GM12892 (cell line): ENCODE data around the gene LEMD2.

ENCODE experiments used
- DNase-seq: peaks from one replicate; pipeline ENCODE4 v3.0.0; 2011; ENCODE audit not compliant: insufficient read length
- FAIRE-seq: peaks from 2 replicates; lab custom pipeline; 2011; peaks lifted over from hg19 to GRCh38; lab: Jason Lieb, UNC
- POLR2A ChIP-seq: IDR thresholded peaks from 2 replicates; pipeline ENCODE4 v1.6.1; 2011; ENCODE audit warnings: low read depth, low read length, control low read depth
- POLR2AphosphoS5 ChIP-seq: IDR thresholded peaks from 2 replicates; pipeline ENCODE4 v1.6.1; 2011; ENCODE audit warnings: low read depth, low read length, control low read depth
- TAF1 ChIP-seq: IDR thresholded peaks from 2 replicates; pipeline ENCODE4 v1.6.1; 2011; ENCODE audit warnings: low read depth, mild to moderate bottlenecking, control low read depth, low read length, borderline replicate concordance

LEMD2 gene

DNA sequence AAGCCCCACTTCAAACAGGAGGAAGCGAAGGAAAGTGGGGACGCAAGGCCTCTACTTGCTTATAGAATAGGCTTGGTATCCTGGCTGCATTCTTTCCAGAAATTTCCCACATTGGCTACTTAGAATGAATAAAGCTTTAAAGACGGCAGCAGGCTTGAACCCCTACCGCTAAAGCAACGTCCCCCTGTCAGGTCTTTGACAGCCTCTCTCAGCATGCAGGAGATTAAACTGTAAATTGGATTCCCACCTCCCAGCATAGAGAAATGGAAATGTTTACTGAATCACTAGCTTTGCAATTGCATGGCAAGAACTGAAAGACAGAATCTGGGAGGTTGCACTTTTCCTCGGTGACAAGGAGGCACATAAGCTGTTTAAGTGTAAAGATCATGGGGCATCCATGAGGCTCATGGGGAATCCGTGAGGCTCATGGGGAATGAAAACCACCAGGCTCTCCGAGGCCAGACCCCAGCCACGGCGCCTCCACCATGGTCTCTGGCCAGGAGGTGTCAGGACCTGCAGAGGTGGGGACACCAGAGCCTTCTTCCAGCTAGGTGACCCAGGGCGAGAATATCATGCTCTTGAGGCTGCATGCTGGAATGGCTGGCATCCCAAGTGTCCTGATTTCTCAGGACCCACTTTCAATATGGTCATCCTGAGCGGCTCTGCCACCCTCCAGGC lies 10.3 kb downstream of the LEMD2 start:
- FAIRE-seq = no peak
- TF ChIP-seq POLR2A = no peak
- TF ChIP-seq POLR2AphosphoS5 = no peak
- no peak for TF ChIP-seq TAF1
- DNase-seq = no peak

DNA sequence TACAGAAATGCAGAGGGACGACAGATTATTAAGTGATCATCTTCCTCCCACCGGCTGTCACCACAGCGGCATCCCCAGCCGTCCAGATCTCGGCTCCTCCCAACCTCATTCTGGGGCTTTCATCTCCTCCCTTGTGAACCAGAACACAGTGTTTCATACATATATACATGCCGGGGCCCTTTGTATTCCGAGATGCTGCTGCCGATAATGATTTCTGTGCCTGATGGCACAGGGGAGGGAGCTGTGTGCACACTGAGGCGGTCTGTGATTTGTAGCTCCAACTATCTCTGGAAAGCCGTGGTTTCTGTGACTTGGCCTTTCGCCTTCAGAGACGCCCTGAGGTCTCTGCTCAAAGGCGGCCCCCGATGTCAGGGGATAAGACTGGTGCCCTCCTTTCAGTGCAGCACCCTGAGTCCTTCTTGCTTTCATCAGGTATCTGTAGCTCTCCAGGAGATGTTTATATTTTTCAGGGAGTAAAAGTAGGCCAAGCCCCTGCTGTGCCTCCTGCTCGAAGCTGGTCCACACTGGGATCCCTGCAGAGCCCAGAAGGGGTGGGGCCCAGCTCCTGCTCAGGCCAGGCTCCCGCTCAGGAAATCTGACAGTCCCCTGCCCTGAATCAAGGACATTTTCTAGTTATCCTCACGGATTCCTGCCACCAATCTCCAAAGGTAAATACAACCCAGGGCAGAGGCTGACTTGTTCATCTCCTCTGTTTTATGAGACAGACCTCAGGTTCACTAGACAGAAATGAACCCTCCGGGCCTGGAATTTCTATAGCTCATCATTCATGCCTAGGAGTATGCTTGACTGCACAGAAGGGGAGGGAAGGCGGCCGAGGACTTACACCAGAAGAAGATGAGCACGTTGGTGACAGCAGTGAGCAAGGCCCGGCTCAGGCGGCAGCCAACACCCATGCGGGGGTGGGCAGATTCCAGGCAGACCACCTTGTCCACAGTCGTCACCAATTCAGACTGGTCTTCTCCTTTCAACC lies 11.2 kb downstream of the LEMD2 start:
- FAIRE-seq (no peak), DNase-seq (no peak)
- TF ChIP-seq POLR2A (no peak), TAF1 (no peak), POLR2AphosphoS5 (no peak)

DNA sequence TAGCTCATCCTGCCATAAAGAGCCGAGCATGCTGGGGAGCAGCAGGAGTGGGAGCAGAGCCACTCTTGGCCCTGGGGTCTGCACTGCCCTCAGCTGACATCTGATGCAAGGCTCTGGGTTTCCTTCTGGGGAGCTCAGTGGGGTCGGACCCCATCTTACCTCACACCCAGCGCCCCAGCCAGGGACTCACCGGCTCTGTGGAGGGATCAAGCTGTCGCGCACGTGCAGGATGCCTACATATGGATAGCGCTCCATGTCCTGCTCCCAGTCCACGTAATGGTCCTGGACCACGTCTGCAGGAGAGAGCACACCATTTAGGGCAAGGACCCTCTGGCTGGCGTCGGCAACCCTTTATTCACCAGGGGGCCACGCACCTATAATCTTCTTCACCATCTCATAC lies 12.2 kb downstream of the LEMD2 start:
- TF ChIP-seq POLR2AphosphoS5 = no peak
- no peak for TF ChIP-seq TAF1
- no peak for TF ChIP-seq POLR2A
- no peak for DNase-seq
- FAIRE-seq = no peak

DNA sequence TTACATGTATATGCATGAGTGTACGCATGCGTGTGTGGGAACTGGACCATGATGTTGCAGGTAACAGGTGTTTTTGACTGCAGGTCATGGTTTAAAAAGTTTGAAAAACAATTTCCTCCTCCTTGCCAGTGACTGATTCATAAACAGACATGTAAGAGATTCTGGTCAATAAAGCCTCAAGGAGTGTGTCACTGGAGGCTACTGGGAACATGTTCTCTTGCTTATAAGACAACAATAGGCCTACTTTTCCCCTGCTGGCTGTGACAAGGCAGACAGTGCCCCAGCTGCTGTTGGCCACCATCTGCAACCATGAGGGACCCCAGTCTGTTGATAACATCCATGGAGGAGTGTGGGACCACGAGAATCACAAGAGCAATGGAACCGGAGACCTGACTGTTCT lies 12.7 kb downstream of the LEMD2 start:
- TF ChIP-seq POLR2AphosphoS5 = no peak
- no peak for TF ChIP-seq POLR2A
- TF ChIP-seq TAF1 = no peak
- FAIRE-seq = no peak
- no peak for DNase-seq

DNA sequence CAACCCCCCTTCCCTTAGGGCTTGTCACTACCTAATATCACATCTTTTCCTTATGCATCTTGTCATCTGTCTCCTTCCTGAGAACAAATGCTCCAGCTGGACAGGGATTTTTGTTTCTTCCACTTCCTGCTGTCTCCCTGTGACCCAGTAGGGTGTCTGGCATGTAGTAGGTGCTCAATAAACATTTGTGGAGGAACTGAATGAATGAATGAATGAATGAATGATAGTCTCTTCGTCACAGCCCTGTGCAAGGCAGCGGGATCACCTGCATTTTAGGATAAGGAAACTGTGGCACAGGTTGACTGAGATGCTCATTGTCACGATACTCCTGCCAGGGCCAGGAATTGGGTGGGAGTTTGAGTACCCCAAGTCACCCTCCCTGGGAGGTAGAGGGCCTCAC lies 14.2 kb downstream of the LEMD2 start:
- FAIRE-seq (no peak), DNase-seq (no peak)
- TF ChIP-seq POLR2A (no peak), POLR2AphosphoS5 (no peak), TAF1 (no peak)

DNA sequence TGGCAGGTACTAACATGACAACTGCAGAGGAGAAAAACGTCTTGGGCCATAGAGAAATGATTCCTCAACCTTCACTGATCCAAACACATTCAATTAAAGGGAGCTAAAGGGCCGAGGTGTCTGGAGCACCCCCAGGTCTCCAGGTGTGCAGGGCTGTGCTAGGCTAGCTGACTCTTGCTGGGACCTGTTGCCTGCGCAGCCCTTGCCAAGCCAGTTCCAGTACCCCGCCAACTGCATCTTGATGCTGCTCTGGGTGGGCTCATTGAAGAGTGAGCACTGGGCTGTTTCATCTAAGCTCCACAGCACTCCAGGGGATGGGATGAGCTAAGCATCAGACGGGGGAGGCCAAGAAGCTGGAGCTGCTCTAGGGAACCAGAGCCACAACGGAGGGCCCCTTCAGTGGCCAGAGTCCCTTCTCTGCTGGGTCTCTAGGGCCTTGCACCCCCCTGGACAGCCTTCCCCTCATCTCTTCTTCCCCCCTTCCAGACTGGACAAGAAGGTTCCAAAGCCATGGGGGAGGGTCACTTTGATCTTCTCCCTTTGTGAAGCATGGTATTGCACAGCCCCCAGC lies 15.9 kb downstream of the LEMD2 start:
- FAIRE-seq (no peak), DNase-seq (no peak)
- no peak for TF ChIP-seq POLR2A

DNA sequence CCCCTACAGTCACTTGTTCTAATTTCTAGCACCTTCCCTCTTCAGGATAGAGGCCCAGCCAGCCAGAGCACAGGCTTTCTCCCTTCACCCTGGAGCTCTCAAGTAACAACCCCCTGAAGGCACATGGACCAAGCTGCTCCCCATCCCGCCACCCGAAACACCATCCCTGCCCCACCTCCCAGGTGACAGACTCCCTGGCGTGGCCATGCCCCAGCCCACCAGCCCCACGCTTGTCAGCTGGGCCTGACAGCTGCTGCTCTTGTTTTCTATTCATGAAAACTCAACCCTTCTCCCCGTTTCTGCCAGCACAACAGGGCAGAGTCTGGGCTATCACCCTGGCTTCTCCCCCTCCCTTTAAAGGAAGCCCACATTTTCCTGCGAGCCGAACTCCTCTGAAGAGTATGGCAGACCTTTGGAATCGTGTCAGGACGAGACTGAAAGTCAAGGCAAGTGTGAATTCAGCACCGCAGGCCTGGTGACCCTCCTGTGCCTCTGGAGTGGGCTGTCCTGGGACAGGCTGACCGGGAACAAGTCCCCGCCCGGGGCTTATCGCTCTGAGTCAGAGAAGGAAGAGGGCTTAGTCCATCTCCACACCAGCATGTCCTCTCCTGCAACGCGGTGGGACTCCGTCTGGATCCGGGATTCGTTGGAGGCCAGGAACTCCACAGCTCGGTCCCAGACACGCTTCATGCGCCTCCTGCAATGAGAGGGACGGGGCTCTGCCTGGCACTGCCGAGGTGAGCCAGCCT lies 16.7 kb downstream of the LEMD2 start:
- FAIRE-seq = no peak
- no peak for DNase-seq
- TF ChIP-seq POLR2AphosphoS5 = no peak
- no peak for TF ChIP-seq POLR2A
- TF ChIP-seq TAF1 = no peak

DNA sequence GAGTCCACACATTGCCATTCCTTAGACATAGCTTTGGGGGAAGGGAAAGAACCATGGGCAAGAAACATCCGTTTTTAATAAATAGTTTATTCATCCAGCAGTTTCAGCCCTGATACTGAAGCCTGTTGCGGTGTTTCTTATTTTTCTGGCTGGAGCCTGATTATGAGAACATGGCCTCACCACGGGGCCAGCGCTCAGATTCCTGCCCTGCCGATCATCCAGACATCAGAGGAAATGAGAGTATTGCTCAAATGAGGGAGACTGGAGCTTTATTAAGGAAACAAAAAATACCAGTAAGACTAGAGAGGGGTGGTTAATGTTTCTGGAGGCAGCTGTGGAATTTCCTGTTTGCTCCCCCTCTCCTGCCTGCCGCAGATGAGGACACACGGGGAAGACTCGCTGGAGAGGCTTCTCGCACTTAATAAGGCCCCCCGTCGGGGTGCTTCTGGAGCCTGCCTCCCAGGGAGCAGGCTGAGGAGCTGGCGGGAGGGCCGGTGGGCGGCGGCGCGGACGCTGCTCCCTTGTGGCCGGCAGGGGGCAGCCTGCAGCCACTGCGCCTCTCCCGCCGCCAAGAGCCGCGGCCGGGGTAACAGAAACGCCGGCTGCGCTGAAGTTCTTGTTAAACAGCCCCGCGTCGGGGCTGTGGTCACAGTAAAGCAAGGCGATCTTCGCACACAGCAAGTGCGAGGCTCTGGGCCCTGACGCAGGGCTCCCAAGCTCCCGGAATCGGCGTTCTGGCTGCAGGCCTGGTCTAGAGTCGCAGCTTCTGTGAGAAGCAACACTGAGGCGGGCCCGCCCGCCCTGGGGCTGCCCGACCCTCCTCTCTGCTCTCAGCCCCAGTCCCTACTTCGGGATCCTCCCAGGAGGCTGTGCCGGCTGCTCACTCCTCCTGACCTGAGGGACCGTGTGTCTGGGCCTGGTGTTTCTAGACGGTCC lies 17.5 kb downstream of the LEMD2 start:
- FAIRE-seq (peak; percentile 66), DNase-seq (peak; percentile 84)
- TF ChIP-seq POLR2AphosphoS5 = no peak
- TF ChIP-seq TAF1 = no peak
- TF ChIP-seq POLR2A = no peak

DNA sequence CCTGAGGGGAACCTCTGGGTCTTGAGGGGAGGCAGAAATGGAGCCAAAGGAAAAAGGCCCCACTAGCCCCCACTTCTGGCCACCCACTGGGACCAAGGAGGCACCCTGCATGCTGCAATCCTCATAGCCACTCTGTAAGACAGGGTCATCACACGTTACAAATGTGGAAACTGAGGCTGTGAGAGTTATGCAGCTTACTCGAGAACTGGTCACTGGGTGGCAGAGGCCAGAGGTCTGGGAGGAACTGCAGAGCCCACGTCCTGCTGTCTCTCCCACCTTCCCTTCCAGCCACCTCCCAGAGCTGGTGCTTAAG lies 18.1 kb downstream of the LEMD2 start:
- FAIRE-seq = no peak
- no peak for DNase-seq
- TF ChIP-seq TAF1 (no peak), POLR2AphosphoS5 (no peak), POLR2A (0 out of 2 replicates have a peak, but pooled peaks have one; percentile 9)

DNA sequence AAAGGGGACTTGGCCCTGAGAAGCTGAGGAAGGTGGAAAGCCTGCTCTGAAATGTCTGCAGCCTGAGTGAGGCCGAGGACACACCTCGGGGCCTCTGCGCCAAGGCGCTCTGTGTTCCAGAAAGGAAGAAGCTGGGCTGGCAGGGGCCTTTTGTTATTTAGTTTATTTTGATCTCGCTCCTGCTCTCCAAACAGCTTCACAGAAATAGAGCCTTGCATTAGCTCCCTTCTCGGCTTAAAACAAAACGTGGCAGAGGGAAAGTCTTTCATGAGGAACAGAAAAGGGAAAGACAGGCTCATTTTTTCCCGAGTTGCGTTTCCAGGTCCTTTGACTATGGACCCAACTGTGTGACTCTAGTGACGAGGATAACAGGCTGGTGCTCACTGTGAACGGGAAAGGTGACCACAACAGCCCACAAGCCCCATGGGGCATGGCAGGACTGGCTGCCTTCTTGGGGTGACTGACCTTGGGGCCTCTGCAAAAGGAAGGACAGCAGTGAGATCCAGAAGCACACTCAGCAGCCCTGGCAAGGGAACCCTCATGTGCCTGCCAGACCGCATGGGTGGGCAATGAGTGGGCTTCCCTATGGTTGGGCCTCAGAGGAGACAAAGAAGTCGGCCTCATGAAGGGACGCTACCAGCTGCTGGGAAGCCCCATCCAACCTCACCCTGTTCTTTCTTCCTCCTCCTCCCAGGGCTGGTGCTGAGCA lies 18.7 kb downstream of the LEMD2 start:
- FAIRE-seq = no peak

DNA sequence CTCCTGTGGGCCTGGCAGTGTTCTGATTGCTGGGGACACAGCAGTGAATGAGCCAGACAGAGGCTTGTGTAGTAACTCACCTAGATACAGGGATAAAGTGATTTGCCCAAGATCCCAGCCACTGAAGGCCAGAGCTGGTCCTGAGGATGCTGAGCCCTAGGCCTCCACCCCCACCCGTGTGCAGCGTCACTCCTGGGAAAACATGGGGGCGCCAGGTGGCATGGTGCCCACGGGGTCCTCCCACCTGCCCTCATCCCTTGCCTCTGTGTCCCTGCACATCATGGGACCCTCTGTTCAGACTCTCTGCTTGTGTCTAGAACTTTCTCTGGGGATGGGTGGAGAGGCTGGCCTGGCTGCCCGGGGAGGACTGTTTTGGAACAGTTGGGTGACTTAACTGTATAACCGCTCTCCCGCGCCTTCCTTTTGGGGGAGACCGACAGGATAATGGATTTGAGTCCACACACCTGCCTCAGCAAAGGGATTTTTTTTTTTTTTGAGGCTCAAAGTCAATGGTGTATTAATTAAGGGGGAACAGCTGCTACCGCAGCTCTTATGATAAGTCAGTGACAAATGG lies 19.6 kb downstream of the LEMD2 start:
- FAIRE-seq = no peak
- TF ChIP-seq POLR2A (no peak), POLR2AphosphoS5 (no peak)

More for the DNA sequence above, 18.7 kb downstream of the LEMD2 start:
- TF ChIP-seq POLR2AphosphoS5 = no peak
- 0 out of 2 replicates have a peak, but pooled peaks have one; percentile 18 for TF ChIP-seq POLR2A
- no peak for DNase-seq

More for the DNA sequence above, 19.6 kb downstream of the LEMD2 start:
- no peak for DNase-seq
